H9 (cell line): Measurements from ENCODE around the gene ZMIZ1. TPM values are rescaled to one million over a fixed set of nuclear protein-coding genes. Genes with fewer than 3 reads are reported as not detected.

ENCODE experiments used
- DNase-seq: peaks from one replicate; pipeline ENCODE4 v3.0.0-alpha.2; 2017
- H2AFZ ChIP-seq: one replicate; pipeline ENCODE4 v1.6.1; 2013; ENCODE audit warnings: mild to moderate bottlenecking, low read length, control low read depth, moderate library complexity
- H2AK5ac ChIP-seq: 2 replicates; pipeline ENCODE4 v1.6.1; 2013; ENCODE audit warnings: low read length, control low read depth, mixed read lengths; ENCODE audit not compliant: insufficient read length
- H2BK120ac ChIP-seq: one replicate; pipeline ENCODE4 v1.6.1; 2013; ENCODE audit warnings: low read depth, mild to moderate bottlenecking, low read length, control low read depth, inconsistent platforms; ENCODE audit not compliant: poor library complexity, severe bottlenecking
- H2BK12ac ChIP-seq: 2 replicates; pipeline ENCODE4 v1.6.1; 2013; ENCODE audit warnings: low read length, control low read depth, mixed read lengths, low read depth; ENCODE audit not compliant: insufficient read length
- H2BK15ac ChIP-seq: 2 replicates; pipeline ENCODE4 v1.6.1; 2013; ENCODE audit warnings: low read depth, low read length, control low read depth
- H2BK20ac ChIP-seq: one replicate; pipeline ENCODE4 v1.6.1; 2013; ENCODE audit warnings: low read depth, mild to moderate bottlenecking, low read length, control low read depth, inconsistent platforms; ENCODE audit not compliant: poor library complexity, severe bottlenecking
- H2BK5ac ChIP-seq: 2 replicates; pipeline ENCODE4 v1.6.1; 2013; ENCODE audit warnings: low read length, control low read depth, mixed read lengths; ENCODE audit not compliant: insufficient read length
- H3K14ac ChIP-seq: 2 replicates; pipeline ENCODE4 v1.6.1; 2013; ENCODE audit warnings: low read length, control low read depth; ENCODE audit not compliant: insufficient read depth
- H3K18ac ChIP-seq: 2 replicates; pipeline ENCODE4 v1.6.1; 2013; ENCODE audit warnings: low read depth, mild to moderate bottlenecking, mixed read lengths, low read length, control low read depth; ENCODE audit not compliant: insufficient read length
- H3K23ac ChIP-seq: 2 replicates; pipeline ENCODE4 v1.6.1; 2013; ENCODE audit warnings: low read length, control low read depth, mixed read lengths, low read depth; ENCODE audit not compliant: insufficient read length
- H3K23me2 ChIP-seq: 2 replicates; pipeline ENCODE4 v1.6.1; 2013; ENCODE audit warnings: low read depth, mild to moderate bottlenecking, mixed read lengths, low read length, control low read depth; ENCODE audit not compliant: insufficient read length, poor library complexity, severe bottlenecking
- H3K27ac ChIP-seq: 2 replicates; pipeline ENCODE4 v1.5.1; 2013; ENCODE audit warnings: low read length, control low read depth, mixed read lengths, low read depth; ENCODE audit not compliant: insufficient read length
- H3K27me3 ChIP-seq: 2 replicates; pipeline ENCODE4 v1.6.1; 2013; ENCODE audit warnings: low read length, control low read depth, inconsistent platforms; ENCODE audit not compliant: insufficient read depth
- H3K4ac ChIP-seq: 2 replicates; pipeline ENCODE4 v1.6.1; 2013; ENCODE audit warnings: low read depth, mild to moderate bottlenecking, control low read depth, inconsistent platforms, low read length, moderate library complexity
- H3K4me1 ChIP-seq: 2 replicates; pipeline ENCODE4 v1.6.1; 2013; ENCODE audit warnings: low read length, control low read depth, inconsistent platforms; ENCODE audit not compliant: insufficient read depth
- H3K4me2 ChIP-seq: 2 replicates; pipeline ENCODE4 v1.6.1; 2013; ENCODE audit warnings: low read length, control low read depth, mixed read lengths; ENCODE audit not compliant: insufficient read length, insufficient read depth
- H3K56ac ChIP-seq: 2 replicates; pipeline ENCODE4 v1.6.1; 2013; ENCODE audit warnings: low read depth, mild to moderate bottlenecking, mixed read lengths, low read length, control low read depth; ENCODE audit not compliant: insufficient read length
- H3K79me1 ChIP-seq: 2 replicates; pipeline ENCODE4 v1.6.1; 2013; ENCODE audit warnings: low read depth, mild to moderate bottlenecking, moderate library complexity, low read length, control low read depth, inconsistent platforms; ENCODE audit not compliant: insufficient read depth, poor library complexity, severe bottlenecking
- H3K79me2 ChIP-seq: 2 replicates; pipeline ENCODE4 v1.6.1; 2013; ENCODE audit warnings: low read length, control low read depth, inconsistent platforms; ENCODE audit not compliant: insufficient read depth
- H3K9ac ChIP-seq: 2 replicates; pipeline ENCODE4 v1.6.1; 2013; ENCODE audit warnings: low read length, control low read depth, mixed read lengths; ENCODE audit not compliant: insufficient read length; ENCODE audit errors: extremely low read depth
- H3K9me3 ChIP-seq: one replicate; pipeline ENCODE4 v1.6.1; 2013; ENCODE audit warnings: low read depth, low read length, inconsistent platforms; ENCODE audit not compliant: control insufficient read depth
- H3T11ph ChIP-seq: one replicate; pipeline ENCODE4 v1.6.1; 2013; ENCODE audit warnings: mild to moderate bottlenecking, low read length, control low read depth, inconsistent platforms
- H4K20me1 ChIP-seq: one replicate; pipeline ENCODE4 v1.6.1; 2013; ENCODE audit not compliant: control insufficient read depth, insufficient read length, insufficient read depth
- H4K5ac ChIP-seq: 2 replicates; pipeline ENCODE4 v1.6.1; 2013; ENCODE audit warnings: low read depth, mild to moderate bottlenecking, mixed read lengths, low read length, control low read depth; ENCODE audit not compliant: insufficient read length
- H4K8ac ChIP-seq: replicated peaks from 2 replicates; pipeline ENCODE4 v1.6.1; 2013; ENCODE audit warnings: low read length, control low read depth, mixed read lengths, low read depth; ENCODE audit not compliant: insufficient read length
- H4K91ac ChIP-seq: 2 replicates; pipeline ENCODE4 v1.6.1; 2013; ENCODE audit warnings: low read depth, mild to moderate bottlenecking, moderate library complexity, mixed read lengths, low read length, control low read depth; ENCODE audit not compliant: insufficient read length
- H3K27ac Mint-ChIP-seq, 3 experiments: 2 replicates in 2 of 3; 3 replicates in 1 of 3; pipeline ENCODE4 v1.8.0; 2020 to 2021; ENCODE audit warnings: mixed read lengths in 3 of 3, mild to moderate bottlenecking in 1 of 3, moderate library complexity in 1 of 3
- H3K27me3 Mint-ChIP-seq: 2 replicates; pipeline ENCODE4 v1.8.0; 2021; ENCODE audit warnings: low read depth, mild to moderate bottlenecking, moderate library complexity, mixed read lengths
- H3K36me3 Mint-ChIP-seq, 3 experiments: 2 replicates in 2 of 3; 3 replicates in 1 of 3; pipeline ENCODE4 v1.8.0; 2020 to 2021; ENCODE audit warnings: low read depth in 3 of 3, mixed read lengths in 3 of 3; ENCODE audit not compliant: insufficient read depth in 1 of 3
- H3K4me1 Mint-ChIP-seq, 2 experiments: 2 replicates each; pipeline ENCODE4 v1.8.0; 2020; ENCODE audit warnings: mixed read lengths in 2 of 2
- H3K4me3 Mint-ChIP-seq, 2 experiments: 2 replicates in 1 of 2; 3 replicates in 1 of 2; pipeline ENCODE4 v1.8.0; 2020 to 2021; ENCODE audit warnings: mild to moderate bottlenecking in 2 of 2, mixed read lengths in 2 of 2, moderate library complexity in 1 of 2
- H3K9me3 Mint-ChIP-seq, 2 experiments: 2 replicates in 1 of 2; 3 replicates in 1 of 2; pipeline ENCODE4 v1.8.0; 2020; ENCODE audit warnings: mild to moderate bottlenecking in 2 of 2, mixed read lengths in 2 of 2, moderate library complexity in 1 of 2
- WGBS: extraction: QIAGEN DNeasy Blood & Tissue Kit; methylation state at CpG from one replicate; pipeline ENCODE4 v1.1.7; 2013; ENCODE audit warnings: missing lambda C conversion rate, low lambda C conversion rate, mixed read lengths; ENCODE audit not compliant: insufficient read length; ENCODE audit errors: extremely low coverage; 5-methylcytosine and 5-hydroxymethylcytosine counted together
- total RNA-seq: library from RNA; stranded (reverse); gene quantifications from 2 replicates; pipeline ENCODE4 v1.2.1, GENCODE V29; 2021
- TF ChIP-seq, protein P1 (sequence below): fragments of 200-600 bp; sonication (generic); conservative IDR thresholded peaks from 3 replicates; pipeline ENCODE4 v1.8.0; 2021; ENCODE audit warnings: antibody characterized with exemption, mild to moderate bottlenecking

ZMIZ1 gene
- total RNA-seq, 1 experiment from 2014 or later = 36.9 TPM

DNA sequence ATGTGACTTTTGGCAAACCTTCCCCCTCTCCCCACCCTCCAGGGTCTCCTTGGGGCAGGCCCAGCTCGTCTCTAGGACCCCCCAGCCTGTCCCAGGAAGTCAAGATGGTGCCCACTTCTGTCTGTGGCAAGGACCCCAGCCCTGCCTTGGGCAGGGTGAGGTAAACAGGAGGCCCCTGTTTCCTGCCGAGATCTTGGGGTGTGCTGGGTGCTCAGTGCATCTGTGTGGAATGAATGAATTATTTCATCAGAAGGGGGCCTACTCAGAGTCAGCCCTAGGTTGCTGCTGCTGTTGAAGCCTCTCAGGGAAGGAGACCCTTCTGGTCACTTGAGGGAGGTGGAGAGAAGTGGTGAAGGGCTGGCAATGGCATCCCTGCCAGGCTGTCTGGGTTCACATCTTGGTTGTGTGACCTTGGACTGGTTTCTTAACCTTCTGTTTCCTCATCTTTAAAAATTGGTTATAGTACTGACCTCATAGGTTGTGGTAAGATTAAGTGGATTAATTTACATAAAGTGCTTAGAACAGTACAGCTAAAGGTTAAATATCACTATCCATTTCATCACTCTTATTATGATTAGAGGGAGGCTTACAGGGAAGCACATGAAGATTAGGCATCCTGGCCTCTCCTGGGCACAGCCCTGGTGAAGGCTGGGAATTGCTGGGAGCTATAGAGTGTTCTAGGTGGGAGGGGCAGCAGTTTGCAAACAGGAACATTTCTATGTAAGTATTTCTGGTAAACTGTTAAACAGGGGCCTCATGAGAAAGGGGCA is 67.7 kb downstream of the ZMIZ1 start:
- Mint-ChIP-seq H3K27ac (peak overlapping the region; percentile 9 to 79 (median 15); a peak in 5 of 7 replicates), H3K9me3 (no peaks in the 10 kb centered on the region), H3K36me3 (peaks cover 4 to 19% (median 15%) of the 10 kb centered on the region in 3 experiments; a peak in 6 of 7 replicates), H3K4me1 (peaks cover 60 to 65% of the 10 kb centered on the region in 2 experiments), H3K4me3 (peak overlapping the region in 1 of 2 experiments; percentile 50; a peak in 1 of 5 replicates), H3K27me3 (no peaks in the 10 kb centered on the region)
- Histone ChIP-seq H2AK5ac (no peak overlapping the region), H3K9ac (no peak overlapping the region), H3K79me2 (no peaks in the 10 kb centered on the region), H3K4ac (no peak overlapping the region), H2BK12ac (no peak overlapping the region), H3K14ac (peak overlapping the region; percentile 34; the same call in 1 of the 2 replicates), H3K23me2 (no peaks in the 10 kb centered on the region), H4K5ac (no peak overlapping the region), H3K27me3 (no peaks in the 10 kb centered on the region), H3T11ph (no peak overlapping the region), H2AFZ (no peak overlapping the region), H3K23ac (no peak overlapping the region), H4K20me1 (no peaks in the 10 kb centered on the region), H2BK5ac (no peak overlapping the region), H2BK20ac (no peak overlapping the region), H3K9me3 (no peaks in the 10 kb centered on the region), H3K56ac (no peak overlapping the region), H3K4me1 (peaks cover 8% of the 10 kb centered on the region; the same call in 1 of the 2 replicates), H3K4me2 (no peak overlapping the region), H4K8ac (no peak overlapping the region), H4K91ac (no peak overlapping the region), H3K27ac (no peak overlapping the region), H3K18ac (no peak overlapping the region), H3K79me1 (peaks cover 2% of the 10 kb centered on the region), H2BK120ac (no peak overlapping the region), H2BK15ac (no peak overlapping the region)
- DNase-seq = no peak
- TF ChIP-seq, protein P1, sequence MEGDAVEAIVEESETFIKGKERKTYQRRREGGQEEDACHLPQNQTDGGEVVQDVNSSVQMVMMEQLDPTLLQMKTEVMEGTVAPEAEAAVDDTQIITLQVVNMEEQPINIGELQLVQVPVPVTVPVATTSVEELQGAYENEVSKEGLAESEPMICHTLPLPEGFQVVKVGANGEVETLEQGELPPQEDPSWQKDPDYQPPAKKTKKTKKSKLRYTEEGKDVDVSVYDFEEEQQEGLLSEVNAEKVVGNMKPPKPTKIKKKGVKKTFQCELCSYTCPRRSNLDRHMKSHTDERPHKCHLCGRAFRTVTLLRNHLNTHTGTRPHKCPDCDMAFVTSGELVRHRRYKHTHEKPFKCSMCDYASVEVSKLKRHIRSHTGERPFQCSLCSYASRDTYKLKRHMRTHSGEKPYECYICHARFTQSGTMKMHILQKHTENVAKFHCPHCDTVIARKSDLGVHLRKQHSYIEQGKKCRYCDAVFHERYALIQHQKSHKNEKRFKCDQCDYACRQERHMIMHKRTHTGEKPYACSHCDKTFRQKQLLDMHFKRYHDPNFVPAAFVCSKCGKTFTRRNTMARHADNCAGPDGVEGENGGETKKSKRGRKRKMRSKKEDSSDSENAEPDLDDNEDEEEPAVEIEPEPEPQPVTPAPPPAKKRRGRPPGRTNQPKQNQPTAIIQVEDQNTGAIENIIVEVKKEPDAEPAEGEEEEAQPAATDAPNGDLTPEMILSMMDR = no peak
- WGBS = no CpG with 5 or more reads among the region's 2 CpGs
